ENCODE data around the gene LTBP3. TPM values are rescaled to one million over a fixed set of nuclear protein-coding genes. Genes with fewer than 3 reads are reported as not detected.

LTBP3 gene
- total and polyA plus RNA-seq, 4 donors: 8.8 to 46.2 (median 17.0) TPM

- Histone ChIP-seq H3K4me1 (ENCODE audit: control insufficient read depth in 4 of 4, insufficient read depth in 4 of 4, low read length in 3 of 4) (peaks cover 8 to 28% (median 9%) of the 10 kb centered on the region in 4 donors), H3K9ac (ENCODE audit: low read depth in 1 of 2, low read length in 2 of 2) (no peak overlapping the region), H3K27me3 (ENCODE audit: control insufficient read depth in 4 of 4, insufficient read depth in 4 of 4, low read length in 3 of 4) (no peaks in the 10 kb centered on the region), H3K4me3 (ENCODE audit: low read depth in 1 of 3, low read length in 3 of 3) (no peak overlapping the region), H3K9me3 (ENCODE audit: control insufficient read depth in 4 of 4, low read length in 3 of 4) (no peaks in the 10 kb centered on the region), H3K36me3 (ENCODE audit: control insufficient read depth in 4 of 4, insufficient read depth in 3 of 4, low read depth in 1 of 4, low read length in 3 of 4) (peaks cover 0 to 6% (median 1%) of the 10 kb centered on the region in 4 donors), H3K27ac (ENCODE audit: low read depth in 1 of 2, low read length in 2 of 2) (no peak overlapping the region)
- no peak for DNase-seq (ENCODE audit: low spot score)
- WGBS: 100% methylated on average over 4 of the region's 4 CpGs
- TF ChIP-seq TAF1 (conservative IDR thresholded peaks at IDR 0.05) (no peak), HNF4G (IDR thresholded peaks at IDR 0.05) (no peak), ATF3 (IDR thresholded peaks at IDR 0.05) (no peak), GABPA (IDR thresholded peaks at IDR 0.05 in 1 of 2, conservative IDR thresholded peaks at IDR 0.05 in 1 of 2) (no peak), FOXA2 (IDR thresholded peaks at IDR 0.05) (no peak), NR2F2 (IDR thresholded peaks at IDR 0.05) (no peak), REST (IDR thresholded peaks at IDR 0.05) (no peak), CTCF (IDR thresholded peaks at IDR 0.05; ENCODE audit: low read depth, low read length, missing input control) (no peak), SP1 (IDR thresholded peaks at IDR 0.05) (no peak), MAX (IDR thresholded peaks at IDR 0.05) (no peak), ZBTB33 (IDR thresholded peaks at IDR 0.05) (no peak), HNF4A (conservative IDR thresholded peaks at IDR 0.05) (no peak), RXRA (IDR thresholded peaks at IDR 0.05) (no peak), JUND (IDR thresholded peaks at IDR 0.05) (no peak)
These were observed 5.4 kb upstream of the LTBP3 start for GRCh38 chr11:65563601-65564000.

GRCh38 chr11:65562788-65563187 is 4.6 kb upstream of the LTBP3 start:
- 90% methylated on average over 9 of the region's 9 CpGs for WGBS
- no peaks in the 10 kb centered on the region for H3K27me3 ChIP-seq (ENCODE audit: control insufficient read depth in 4 of 4, insufficient read depth in 4 of 4, low read length in 3 of 4)
- no peak overlapping the region for H3K4me3 ChIP-seq (ENCODE audit: low read depth in 1 of 3, low read length in 3 of 3)
- peaks cover 6 to 29% (median 8%) of the 10 kb centered on the region in 4 donors for H3K4me1 ChIP-seq (ENCODE audit: control insufficient read depth in 4 of 4, insufficient read depth in 4 of 4, low read length in 3 of 4)
- H3K27ac ChIP-seq (ENCODE audit: low read depth in 1 of 2, low read length in 2 of 2): no peak overlapping the region
- H3K9ac ChIP-seq (ENCODE audit: low read depth in 1 of 2, low read length in 2 of 2): no peak overlapping the region
- no peak for DNase-seq (ENCODE audit: low spot score)
- H3K36me3 ChIP-seq (ENCODE audit: control insufficient read depth in 4 of 4, insufficient read depth in 3 of 4, low read depth in 1 of 4, low read length in 3 of 4): peaks cover 0 to 3% (median 0%) of the 10 kb centered on the region in 4 donors
- no peaks in the 10 kb centered on the region for H3K9me3 ChIP-seq (ENCODE audit: control insufficient read depth in 4 of 4, low read length in 3 of 4)
- no peak for TF ChIP-seq REST (IDR thresholded peaks at IDR 0.05)
- TF ChIP-seq FOXA2 (IDR thresholded peaks at IDR 0.05): no peak
- TF ChIP-seq TAF1 (conservative IDR thresholded peaks at IDR 0.05): no peak
- no peak for TF ChIP-seq NR2F2 (IDR thresholded peaks at IDR 0.05)
- TF ChIP-seq GABPA (IDR thresholded peaks at IDR 0.05 in 1 of 2, conservative IDR thresholded peaks at IDR 0.05 in 1 of 2): no peak
- no peak for TF ChIP-seq YY1 (IDR thresholded peaks at IDR 0.05)
- no peak for TF ChIP-seq EGR1 (IDR thresholded peaks at IDR 0.05; ENCODE audit: low read depth in 2 of 2)
- TF ChIP-seq CTCF (IDR thresholded peaks at IDR 0.05; ENCODE audit: low read depth, low read length, missing input control): no peak
- TF ChIP-seq MAX (IDR thresholded peaks at IDR 0.05): no peak
- no peak for TF ChIP-seq RAD21 (IDR thresholded peaks at IDR 0.05)
- TF ChIP-seq HNF4A (conservative IDR thresholded peaks at IDR 0.05): no peak
- TF ChIP-seq HNF4G (IDR thresholded peaks at IDR 0.05): no peak
- TF ChIP-seq JUND (IDR thresholded peaks at IDR 0.05): no peak

Data from liver (tissue), 9 donors.